Adipose tissue (tissue), 3 donors: Measurements from ENCODE around the gene OXNAD1. TPM values are rescaled to one million over a fixed set of nuclear protein-coding genes. Genes with fewer than 3 reads are reported as not detected.

ENCODE experiments used
- H3K27ac ChIP-seq: one replicate; pipeline ENCODE4 v1.5.1; 2013; ENCODE audit warnings: low read depth, low read length
- whole genome bisulfite sequencing, 3 donors: extraction: QIAGEN DNeasy Blood & Tissue Kit; methylation state at CpG; one replicate each; pipeline ENCODE4 v1.1.7; 2013; 5-methylcytosine and 5-hydroxymethylcytosine counted together
- polyA plus RNA-seq, 3 donors: library from polyadenylated mRNA; stranded (reverse); fragments of 200-250 nt; gene quantifications; one replicate each; pipeline ENCODE4 v1.2.3, GENCODE V29; 2013
- donor health status: healthy with polysubstance abuse.
- donor health status: Bipolar disorder and iron deficiency.
- donor health status: healthy.

Gene OXNAD1
- polyA plus RNA-seq, 3 donors: 3.8 to 8.6 (median 5.1) TPM

DNA sequence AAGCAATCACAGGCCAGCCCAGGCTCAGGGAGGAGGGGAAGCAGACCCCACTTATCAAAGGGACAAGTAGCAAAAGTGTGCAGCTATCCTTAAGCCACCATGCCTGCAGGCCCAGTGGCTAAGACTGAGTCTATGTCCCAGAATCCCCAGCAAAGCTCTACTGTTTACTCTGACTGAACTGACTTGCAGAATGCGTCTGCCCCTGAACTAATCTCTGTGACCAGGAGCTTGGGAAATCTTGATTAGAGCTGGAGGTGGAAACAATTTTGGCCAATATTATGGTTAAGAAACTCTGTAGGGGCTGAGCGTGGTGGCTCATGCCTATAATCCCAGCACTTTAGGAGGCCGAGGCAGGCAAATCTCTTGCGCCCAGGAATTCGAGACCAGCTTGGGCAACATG is 22.8 kb upstream of the OXNAD1 start:
- H3K27ac ChIP-seq: no peak overlapping the region
- WGBS, 3 donors: 85 to 97% (median 95%) methylated on average over 5 of the region's 5 CpGs

DNA sequence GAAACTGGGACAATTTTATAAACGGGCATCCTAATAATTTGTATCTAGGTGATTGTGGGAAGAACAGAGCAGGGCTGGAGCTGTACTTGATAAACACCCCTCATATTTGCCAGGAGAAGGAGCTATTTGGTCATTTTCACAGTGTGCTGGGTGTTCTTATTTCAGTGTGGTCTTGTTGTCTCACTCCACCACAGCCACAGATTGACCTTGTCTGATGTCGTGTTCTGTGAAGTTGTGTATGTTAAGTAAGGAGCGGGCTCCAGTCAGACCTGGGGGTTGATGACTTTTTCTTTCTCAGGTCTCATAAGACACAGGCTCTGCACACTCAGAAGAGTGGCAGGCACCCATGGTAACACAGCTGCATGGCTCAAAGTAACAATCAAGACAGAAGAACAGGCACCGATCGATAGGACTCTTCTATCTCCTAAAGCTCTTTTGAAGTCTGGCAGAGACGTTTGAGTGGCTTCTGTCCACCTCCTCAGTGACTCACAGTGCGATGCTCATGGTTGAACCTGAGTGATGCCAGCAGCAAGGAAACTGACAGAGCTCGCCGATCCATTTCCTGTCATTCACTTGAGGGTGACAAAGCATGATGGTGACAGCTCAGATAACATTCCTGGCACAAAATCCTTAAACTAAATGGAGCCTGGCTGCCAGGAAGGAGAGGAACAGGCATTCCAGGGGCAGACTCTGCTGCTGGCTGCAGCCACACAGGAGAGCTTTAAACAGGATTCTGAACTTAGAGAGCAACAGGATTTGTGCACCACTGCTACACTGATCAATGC is 21.1 kb upstream of the OXNAD1 start:
- 41 to 69% (median 68%) methylated on average over 9 of the region's 9 CpGs for WGBS, 3 donors
- H3K27ac ChIP-seq: no peak overlapping the region

DNA sequence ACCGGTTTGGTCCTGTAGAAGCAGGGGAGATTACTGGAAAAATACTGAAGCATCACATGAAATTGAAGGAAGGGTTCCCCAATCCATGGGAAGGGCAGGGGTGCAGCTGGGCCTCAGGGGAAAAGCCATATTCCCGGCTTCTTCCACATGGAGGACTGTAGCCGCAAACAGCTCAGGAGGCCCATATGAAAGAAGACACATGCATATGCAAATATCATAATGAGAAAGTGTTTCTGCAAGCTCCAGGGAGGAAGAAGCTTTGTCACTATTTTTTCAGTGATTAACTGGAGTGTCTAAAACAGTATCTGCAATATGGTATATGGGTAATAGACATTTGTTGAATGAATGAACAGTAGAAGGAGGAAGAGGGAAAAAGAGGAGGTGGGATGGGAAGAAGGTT is 19.4 kb upstream of the OXNAD1 start:
- 93 to 97% (median 95%) methylated on average over 3 of the region's 3 CpGs for WGBS, 3 donors
- no peak overlapping the region for H3K27ac ChIP-seq

DNA sequence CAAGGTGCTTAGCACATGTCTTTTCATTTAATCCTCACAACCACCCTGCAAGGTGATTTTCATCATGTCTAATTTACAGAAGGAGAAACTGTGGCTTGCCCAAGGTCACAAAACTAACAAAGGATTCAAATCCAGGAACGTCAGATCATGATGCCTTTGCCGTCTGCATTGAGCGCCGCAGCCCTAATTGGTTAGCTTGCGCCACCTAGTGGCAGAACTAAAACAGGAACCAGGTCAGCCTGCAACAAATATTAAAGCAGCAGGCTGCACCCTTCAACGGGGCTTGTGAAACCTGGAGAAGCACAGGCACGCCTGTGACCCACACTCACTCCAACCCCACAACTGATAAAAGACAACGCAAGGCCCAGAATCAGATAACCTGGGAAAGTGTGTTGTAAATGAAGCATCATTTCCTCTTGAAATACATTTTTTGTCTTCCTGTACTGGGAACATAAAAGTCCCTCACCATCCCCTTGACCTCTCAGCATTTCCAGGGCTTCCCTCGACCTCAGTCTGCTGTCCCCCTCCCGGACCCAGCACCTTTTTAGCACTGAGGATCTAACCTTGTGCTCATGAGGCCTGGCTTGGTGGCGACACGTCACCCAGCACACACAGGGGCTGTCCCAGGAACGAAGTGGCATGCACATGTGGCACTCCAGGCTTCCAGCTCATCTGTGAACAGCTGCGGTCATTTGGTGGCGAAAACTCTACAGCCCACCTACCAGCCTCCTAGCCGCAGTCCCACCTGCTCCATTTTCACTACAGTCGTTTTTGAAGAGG is 17.5 kb upstream of the OXNAD1 start:
- no peak overlapping the region for H3K27ac ChIP-seq
- WGBS, 3 donors: 30 to 33% (median 32%) methylated on average over 17 of the region's 17 CpGs

- WGBS, 3 donors: 80 to 87% (median 83%) methylated on average over 5 of the region's 5 CpGs
- no peak overlapping the region for H3K27ac ChIP-seq
Observed at GRCh38 chr3:16248556-16248955, 16.5 kb upstream of the OXNAD1 start.

- no peak overlapping the region for H3K27ac ChIP-seq
- WGBS, 3 donors: 30 to 58% (median 48%) methylated on average over 3 of the region's 3 CpGs
Observed at GRCh38 chr3:16249336-16249735, 15.7 kb upstream of the OXNAD1 start.

DNA sequence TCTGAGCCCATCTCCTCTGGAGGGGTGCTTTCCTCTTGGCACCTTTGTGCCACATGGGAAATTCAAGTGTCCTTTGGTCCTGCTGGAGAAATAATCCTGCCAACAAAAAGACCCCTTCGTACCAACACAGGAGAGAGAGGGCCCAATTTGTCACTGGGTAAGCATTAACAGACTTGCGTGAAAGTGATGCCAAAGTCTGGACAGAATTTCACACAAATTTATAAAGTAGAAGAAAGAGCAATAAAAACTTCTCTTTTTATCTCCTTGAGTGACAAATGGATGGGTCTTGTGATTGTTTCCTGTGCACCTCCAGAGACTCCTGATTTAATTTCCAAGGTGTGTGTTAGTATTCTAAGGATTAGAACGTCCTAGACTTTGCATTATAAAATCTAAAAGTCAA is 15.1 kb upstream of the OXNAD1 start:
- 67 to 79% (median 74%) methylated on average over 3 of the region's 3 CpGs for WGBS, 3 donors

DNA sequence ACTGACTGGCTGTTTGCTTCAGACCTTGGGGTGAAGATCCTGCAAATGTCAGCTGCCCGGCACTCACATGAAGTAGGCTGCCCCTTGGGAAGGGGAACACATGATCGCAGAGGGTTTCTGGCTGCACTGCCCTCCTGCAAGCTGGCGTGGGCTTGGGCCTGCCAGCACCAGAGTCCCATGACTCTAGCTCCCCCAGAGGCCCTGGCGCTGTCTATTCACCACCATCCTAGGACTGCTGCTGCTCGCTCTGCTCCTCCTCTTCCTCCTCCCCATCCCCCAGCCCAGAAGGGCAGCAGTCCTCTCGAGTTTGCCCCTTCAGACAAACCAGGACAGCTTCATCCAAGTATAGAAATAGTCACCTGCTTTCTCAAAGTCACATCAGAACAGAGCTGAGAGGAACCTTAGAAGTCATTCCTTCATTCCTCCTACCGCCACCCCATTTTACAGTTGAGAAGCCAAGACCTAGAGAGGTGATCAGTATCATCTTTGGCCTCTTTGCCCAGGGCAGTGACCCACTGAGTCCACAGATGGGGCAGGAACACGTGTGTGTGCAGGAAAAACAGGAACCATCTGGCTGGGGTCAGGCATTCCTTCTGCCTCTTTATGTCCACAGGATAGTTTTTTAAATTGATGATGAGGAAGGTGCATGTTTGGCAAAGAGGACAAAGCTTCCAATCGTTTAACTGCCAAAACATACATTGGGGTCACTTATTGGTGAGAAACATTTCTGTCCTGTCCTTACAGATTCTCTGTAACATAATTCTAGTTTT is 13.5 kb upstream of the OXNAD1 start:
- WGBS, 3 donors: 55 to 80% (median 66%) methylated on average over 9 of the region's 9 CpGs
- H3K27ac ChIP-seq: no peak overlapping the region

More for the DNA sequence above, 15.1 kb upstream of the OXNAD1 start:
- no peak overlapping the region for H3K27ac ChIP-seq

GRCh38 chr3:16252243-16252978 is 12.6 kb upstream of the OXNAD1 start:
- no peak overlapping the region for H3K27ac ChIP-seq
- WGBS, 3 donors: 20 to 73% (median 66%) methylated on average over 7 of the region's 7 CpGs

DNA sequence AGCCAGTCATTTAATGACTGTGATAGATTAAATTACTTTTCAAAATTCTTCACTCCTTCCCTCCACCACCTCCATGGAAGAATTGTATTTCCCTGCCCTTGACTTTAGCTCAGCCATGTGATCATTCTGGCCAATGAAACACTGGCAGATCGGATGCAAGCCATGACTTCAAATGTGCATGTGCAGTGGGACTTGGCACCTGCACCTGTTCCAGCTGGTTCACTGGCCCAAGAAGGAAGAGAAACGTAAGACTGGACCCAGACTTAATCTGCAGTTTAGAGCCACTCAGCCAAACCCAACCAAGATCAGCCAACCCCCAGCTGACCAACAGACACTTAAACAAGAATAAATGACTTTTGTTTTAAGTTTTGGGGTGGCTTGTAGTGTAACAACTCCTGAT is 12.0 kb upstream of the OXNAD1 start:
- H3K27ac ChIP-seq: no peak overlapping the region
- WGBS, 3 donors: 66 to 83% (median 83%) methylated on average over 2 of the region's 2 CpGs

- no peak overlapping the region for H3K27ac ChIP-seq
- 55 to 86% (median 59%) methylated on average over 7 of the region's 7 CpGs for WGBS, 3 donors
Observed at GRCh38 chr3:16253601-16254000, 11.4 kb upstream of the OXNAD1 start.

DNA sequence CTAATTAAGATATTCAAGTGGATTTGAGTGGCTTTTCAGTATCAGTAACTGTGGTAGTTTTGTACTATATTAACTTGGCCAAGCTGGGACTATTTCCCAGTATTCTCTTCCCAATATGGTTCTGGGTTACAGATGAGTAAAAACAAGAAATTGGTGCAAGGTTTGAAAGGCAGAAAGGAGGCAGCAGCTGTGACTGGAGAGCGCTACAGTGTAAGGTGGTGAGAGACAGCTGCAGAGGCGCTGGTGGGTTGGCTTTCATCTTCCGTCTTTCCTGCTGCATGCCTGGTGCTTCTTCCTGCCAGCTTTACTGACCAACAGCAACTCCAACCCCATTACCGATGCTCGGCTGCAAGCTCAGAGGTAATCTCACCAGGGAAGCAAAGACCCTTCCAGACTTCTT is 10.1 kb upstream of the OXNAD1 start:
- 75 to 78% (median 78%) methylated on average over 5 of the region's 5 CpGs for WGBS, 3 donors
- no peak overlapping the region for H3K27ac ChIP-seq

DNA sequence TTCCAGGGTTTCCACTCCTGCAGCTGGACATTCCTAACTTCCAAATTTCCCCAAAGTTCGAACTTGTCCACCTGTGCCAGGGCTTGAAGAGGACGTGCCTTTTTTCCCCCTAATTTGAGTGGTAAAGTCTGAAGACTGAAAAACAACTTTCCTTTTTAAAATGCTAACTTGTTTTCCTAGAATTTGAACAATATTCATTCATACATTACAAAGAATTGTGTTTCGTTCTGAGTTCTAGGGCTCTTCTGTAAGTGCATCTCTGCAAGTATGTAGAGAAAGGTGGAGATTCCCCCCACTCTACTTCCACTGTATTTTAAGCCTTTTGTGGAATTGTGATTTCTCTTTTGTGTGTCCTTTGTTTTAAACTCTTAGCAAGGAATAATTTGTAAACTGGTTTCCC is 9.7 kb upstream of the OXNAD1 start:
- 74 to 90% (median 87%) methylated on average over 3 of the region's 3 CpGs for WGBS, 3 donors
- H3K27ac ChIP-seq: no peak overlapping the region

- WGBS, 3 donors: 82 to 94% (median 90%) methylated on average over 5 of the region's 5 CpGs
Observed at GRCh38 chr3:16255726-16256125, 9.3 kb upstream of the OXNAD1 start.

GRCh38 chr3:16257309-16257708 is 7.7 kb upstream of the OXNAD1 start:
- WGBS, 3 donors: 73 to 77% (median 76%) methylated on average over 2 of the region's 2 CpGs
- H3K27ac ChIP-seq: no peak overlapping the region

More at GRCh38 chr3:16255726-16256125, 9.3 kb upstream of the OXNAD1 start:
- H3K27ac ChIP-seq: no peak overlapping the region

- 70 to 90% (median 80%) methylated on average over 5 of the region's 5 CpGs for WGBS, 3 donors
- no peak overlapping the region for H3K27ac ChIP-seq
Observed at GRCh38 chr3:16258177-16258576, 6.8 kb upstream of the OXNAD1 start.

GRCh38 chr3:16258866-16259265 is 6.1 kb upstream of the OXNAD1 start:
- H3K27ac ChIP-seq: no peak overlapping the region
- whole genome bisulfite sequencing, 3 donors: 83 to 88% (median 86%) methylated on average over 1 of the region's 1 CpG

- H3K27ac ChIP-seq: no peak overlapping the region
- 84 to 91% (median 89%) methylated on average over 1 of the region's 1 CpG for WGBS, 3 donors
Observed at GRCh38 chr3:16260046-16260445, 5.0 kb upstream of the OXNAD1 start.
